NCI-H82 treated with DMSO at 0.1 percent for 48 hours (cell line): ENCODE results near the gene POLD4.

Experiments
- DNase-seq: peaks from one replicate; lab custom pipeline; 2025; ENCODE audit not compliant: unreplicated experiment; lab: John Stamatoyannopoulos, UW

The POLD4 gene

GRCh38 chr11:67389477-67389876, 36.1 kb upstream of the POLD4 start:
- DNase-seq = peak; percentile 10

GRCh38 chr11:67387518-67387917, 34.2 kb upstream of the POLD4 start:
- DNase-seq = no peak

GRCh38 chr11:67387069-67387468, 33.7 kb upstream of the POLD4 start:
- DNase-seq = no peak

GRCh38 chr11:67384851-67385366, 31.6 kb upstream of the POLD4 start:
- no peak for DNase-seq

- peak; percentile 29 for DNase-seq
Observed at GRCh38 chr11:67382276-67383136, 29.2 kb upstream of the POLD4 start.

- no peak for DNase-seq
Observed at GRCh38 chr11:67381244-67381972, 28.1 kb upstream of the POLD4 start.

- no peak for DNase-seq
Observed at GRCh38 chr11:67379061-67380058, 26.0 kb upstream of the POLD4 start.

- DNase-seq = no peak
Observed at GRCh38 chr11:67378544-67378943, 25.2 kb upstream of the POLD4 start.

GRCh38 chr11:67376873-67377808, 23.8 kb upstream of the POLD4 start:
- no peak for DNase-seq

- no peak for DNase-seq
Observed at GRCh38 chr11:67376063-67376820, 22.9 kb upstream of the POLD4 start.

GRCh38 chr11:67375320-67376055, 22.1 kb upstream of the POLD4 start:
- no peak for DNase-seq

GRCh38 chr11:67374571-67375281, 21.4 kb upstream of the POLD4 start:
- no peak for DNase-seq

GRCh38 chr11:67373648-67374570, 20.6 kb upstream of the POLD4 start:
- no peak for DNase-seq

- DNase-seq = no peak
Observed at GRCh38 chr11:67372993-67373647, 19.8 kb upstream of the POLD4 start, which contains the start of gene CLCF1. Gene CLCF1, minus strand, starts transcription at chr11:67373598. Its CDS starts 59 bp downstream, at chr11:67373539.

- no peak for DNase-seq
Observed at GRCh38 chr11:67372321-67372992, 19.1 kb upstream of the POLD4 start.
